ENCODE data around the gene MTCL1.

DNA sequence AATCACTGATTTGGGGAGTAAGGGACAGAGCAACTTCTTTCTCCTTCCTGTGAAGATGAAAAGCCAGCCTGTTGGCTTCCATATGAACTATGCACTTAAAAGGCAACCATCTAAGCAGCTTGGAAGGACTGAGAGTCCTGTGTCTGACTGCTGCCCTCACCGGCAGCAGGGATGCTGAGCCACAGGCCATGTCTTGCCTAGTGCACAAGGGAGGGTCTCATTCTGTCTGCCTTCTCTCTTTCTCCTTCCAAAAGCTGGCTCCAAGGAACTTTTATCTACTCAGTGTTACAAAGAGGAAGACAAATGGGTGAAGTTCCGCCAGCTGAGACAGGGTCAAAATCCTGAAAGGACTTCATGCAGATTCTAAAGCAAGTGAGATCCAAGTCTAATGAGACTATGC, 146.3 kb downstream of the MTCL1 start:
- TF ChIP-seq, protein P1, sequence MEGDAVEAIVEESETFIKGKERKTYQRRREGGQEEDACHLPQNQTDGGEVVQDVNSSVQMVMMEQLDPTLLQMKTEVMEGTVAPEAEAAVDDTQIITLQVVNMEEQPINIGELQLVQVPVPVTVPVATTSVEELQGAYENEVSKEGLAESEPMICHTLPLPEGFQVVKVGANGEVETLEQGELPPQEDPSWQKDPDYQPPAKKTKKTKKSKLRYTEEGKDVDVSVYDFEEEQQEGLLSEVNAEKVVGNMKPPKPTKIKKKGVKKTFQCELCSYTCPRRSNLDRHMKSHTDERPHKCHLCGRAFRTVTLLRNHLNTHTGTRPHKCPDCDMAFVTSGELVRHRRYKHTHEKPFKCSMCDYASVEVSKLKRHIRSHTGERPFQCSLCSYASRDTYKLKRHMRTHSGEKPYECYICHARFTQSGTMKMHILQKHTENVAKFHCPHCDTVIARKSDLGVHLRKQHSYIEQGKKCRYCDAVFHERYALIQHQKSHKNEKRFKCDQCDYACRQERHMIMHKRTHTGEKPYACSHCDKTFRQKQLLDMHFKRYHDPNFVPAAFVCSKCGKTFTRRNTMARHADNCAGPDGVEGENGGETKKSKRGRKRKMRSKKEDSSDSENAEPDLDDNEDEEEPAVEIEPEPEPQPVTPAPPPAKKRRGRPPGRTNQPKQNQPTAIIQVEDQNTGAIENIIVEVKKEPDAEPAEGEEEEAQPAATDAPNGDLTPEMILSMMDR (IDR thresholded peaks at IDR 0.05; ENCODE audit: low read depth, low read length, missing input control), result no peak
- TF ChIP-seq SP1 (IDR thresholded peaks at IDR 0.05) (no peak), RAD21 (IDR thresholded peaks at IDR 0.05) (no peak), TAF1 (conservative IDR thresholded peaks at IDR 0.05) (no peak), EGR1 (IDR thresholded peaks at IDR 0.05; ENCODE audit: low read depth in 2 of 2) (no peak), YY1 (IDR thresholded peaks at IDR 0.05) (no peak), GABPA (IDR thresholded peaks at IDR 0.05 in 1 of 2, conservative IDR thresholded peaks at IDR 0.05 in 1 of 2) (no peak), JUND (IDR thresholded peaks at IDR 0.05) (no peak), FOXA2 (IDR thresholded peaks at IDR 0.05) (no peak), RXRA (IDR thresholded peaks at IDR 0.05) (no peak)
- TF ChIP-seq, protein P2, sequence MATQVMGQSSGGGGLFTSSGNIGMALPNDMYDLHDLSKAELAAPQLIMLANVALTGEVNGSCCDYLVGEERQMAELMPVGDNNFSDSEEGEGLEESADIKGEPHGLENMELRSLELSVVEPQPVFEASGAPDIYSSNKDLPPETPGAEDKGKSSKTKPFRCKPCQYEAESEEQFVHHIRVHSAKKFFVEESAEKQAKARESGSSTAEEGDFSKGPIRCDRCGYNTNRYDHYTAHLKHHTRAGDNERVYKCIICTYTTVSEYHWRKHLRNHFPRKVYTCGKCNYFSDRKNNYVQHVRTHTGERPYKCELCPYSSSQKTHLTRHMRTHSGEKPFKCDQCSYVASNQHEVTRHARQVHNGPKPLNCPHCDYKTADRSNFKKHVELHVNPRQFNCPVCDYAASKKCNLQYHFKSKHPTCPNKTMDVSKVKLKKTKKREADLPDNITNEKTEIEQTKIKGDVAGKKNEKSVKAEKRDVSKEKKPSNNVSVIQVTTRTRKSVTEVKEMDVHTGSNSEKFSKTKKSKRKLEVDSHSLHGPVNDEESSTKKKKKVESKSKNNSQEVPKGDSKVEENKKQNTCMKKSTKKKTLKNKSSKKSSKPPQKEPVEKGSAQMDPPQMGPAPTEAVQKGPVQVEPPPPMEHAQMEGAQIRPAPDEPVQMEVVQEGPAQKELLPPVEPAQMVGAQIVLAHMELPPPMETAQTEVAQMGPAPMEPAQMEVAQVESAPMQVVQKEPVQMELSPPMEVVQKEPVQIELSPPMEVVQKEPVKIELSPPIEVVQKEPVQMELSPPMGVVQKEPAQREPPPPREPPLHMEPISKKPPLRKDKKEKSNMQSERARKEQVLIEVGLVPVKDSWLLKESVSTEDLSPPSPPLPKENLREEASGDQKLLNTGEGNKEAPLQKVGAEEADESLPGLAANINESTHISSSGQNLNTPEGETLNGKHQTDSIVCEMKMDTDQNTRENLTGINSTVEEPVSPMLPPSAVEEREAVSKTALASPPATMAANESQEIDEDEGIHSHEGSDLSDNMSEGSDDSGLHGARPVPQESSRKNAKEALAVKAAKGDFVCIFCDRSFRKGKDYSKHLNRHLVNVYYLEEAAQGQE (IDR thresholded peaks at IDR 0.05), result no peak
- TF ChIP-seq, protein P3, sequence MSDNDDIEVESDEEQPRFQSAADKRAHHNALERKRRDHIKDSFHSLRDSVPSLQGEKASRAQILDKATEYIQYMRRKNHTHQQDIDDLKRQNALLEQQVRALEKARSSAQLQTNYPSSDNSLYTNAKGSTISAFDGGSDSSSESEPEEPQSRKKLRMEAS (IDR thresholded peaks at IDR 0.05), result no peak
- TF ChIP-seq, protein P4, sequence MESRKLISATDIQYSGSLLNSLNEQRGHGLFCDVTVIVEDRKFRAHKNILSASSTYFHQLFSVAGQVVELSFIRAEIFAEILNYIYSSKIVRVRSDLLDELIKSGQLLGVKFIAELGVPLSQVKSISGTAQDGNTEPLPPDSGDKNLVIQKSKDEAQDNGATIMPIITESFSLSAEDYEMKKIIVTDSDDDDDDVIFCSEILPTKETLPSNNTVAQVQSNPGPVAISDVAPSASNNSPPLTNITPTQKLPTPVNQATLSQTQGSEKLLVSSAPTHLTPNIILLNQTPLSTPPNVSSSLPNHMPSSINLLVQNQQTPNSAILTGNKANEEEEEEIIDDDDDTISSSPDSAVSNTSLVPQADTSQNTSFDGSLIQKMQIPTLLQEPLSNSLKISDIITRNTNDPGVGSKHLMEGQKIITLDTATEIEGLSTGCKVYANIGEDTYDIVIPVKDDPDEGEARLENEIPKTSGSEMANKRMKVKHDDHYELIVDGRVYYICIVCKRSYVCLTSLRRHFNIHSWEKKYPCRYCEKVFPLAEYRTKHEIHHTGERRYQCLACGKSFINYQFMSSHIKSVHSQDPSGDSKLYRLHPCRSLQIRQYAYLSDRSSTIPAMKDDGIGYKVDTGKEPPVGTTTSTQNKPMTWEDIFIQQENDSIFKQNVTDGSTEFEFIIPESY (IDR thresholded peaks at IDR 0.05), result no peak
- TF ChIP-seq, protein P5, sequence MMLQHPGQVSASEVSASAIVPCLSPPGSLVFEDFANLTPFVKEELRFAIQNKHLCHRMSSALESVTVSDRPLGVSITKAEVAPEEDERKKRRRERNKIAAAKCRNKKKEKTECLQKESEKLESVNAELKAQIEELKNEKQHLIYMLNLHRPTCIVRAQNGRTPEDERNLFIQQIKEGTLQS (IDR thresholded peaks at IDR 0.05), result no peak
